CD4-positive, alpha-beta memory T cell (primary cell): ENCODE results near the gene RTN4R. TPM values are rescaled to one million over a fixed set of nuclear protein-coding genes. Genes with fewer than 3 reads are reported as not detected.

Experiments used
- CTCF ChIA-PET: fragments of 350-600 bp; sonication (Branson Sonifier 250); formaldehyde crosslinking; loops from one replicate; lab custom pipeline; 2021; ENCODE audit warnings: inconsistent platforms; ENCODE audit not compliant: partially characterized antibody; lab: Charles Lee
- POLR2A ChIA-PET: fragments of 350-600 bp; sonication (Branson Sonifier 250); formaldehyde crosslinking; loops from one replicate; lab custom pipeline; 2021; ENCODE audit not compliant: partially characterized antibody; lab: Charles Lee
- DNase-seq, 5 donors: peaks; one replicate each; pipeline versions ENCODE4 v3.0.0 to v3.0.0-alpha.2; 2020 to 2022; ENCODE audit warnings: mixed read lengths in 1 of 5
- H3K27ac ChIP-seq: one replicate; pipeline ENCODE4 v1.7.0; 2013; ENCODE audit warnings: low read depth, low read length
- H3K27me3 ChIP-seq: 2 replicates; pipeline ENCODE4 v1.7.0; 2013; ENCODE audit warnings: mild to moderate bottlenecking, low read length, moderate library complexity; ENCODE audit not compliant: insufficient read depth
- H3K36me3 ChIP-seq: 2 replicates; pipeline ENCODE4 v1.7.0; 2013; ENCODE audit warnings: mild to moderate bottlenecking, low read length, moderate library complexity; ENCODE audit not compliant: insufficient read depth
- H3K4me1 ChIP-seq: 2 replicates; pipeline ENCODE4 v1.7.0; 2013; ENCODE audit warnings: mild to moderate bottlenecking, low read length, moderate library complexity; ENCODE audit not compliant: insufficient read depth
- H3K4me3 ChIP-seq, 2 donors: one replicate each; pipeline ENCODE4 v1.7.0; 2013; ENCODE audit warnings: low read length in 2 of 2, mild to moderate bottlenecking in 1 of 2
- H3K9me3 ChIP-seq, 2 donors: one replicate each; pipeline ENCODE4 v1.7.0; 2013; ENCODE audit warnings: low read length in 2 of 2, control low read depth in 1 of 2; ENCODE audit not compliant: control insufficient read depth in 1 of 2
- H3K27ac Mint-ChIP-seq, 7 donors: one replicate each; pipeline ENCODE4 v1.8.0; 2020 to 2021; ENCODE audit warnings: mixed read lengths in 7 of 7, mild to moderate bottlenecking in 6 of 7, inconsistent platforms in 3 of 7, moderate library complexity in 3 of 7
- H3K27me3 Mint-ChIP-seq, 2 donors: one replicate each; pipeline ENCODE4 v1.8.0; 2020 to 2021; ENCODE audit warnings: mixed read lengths in 2 of 2
- H3K36me3 Mint-ChIP-seq, 2 donors: one replicate each; pipeline ENCODE4 v1.8.0; 2020 to 2021; ENCODE audit warnings: mixed read lengths in 2 of 2, inconsistent platforms in 1 of 2, mild to moderate bottlenecking in 1 of 2
- H3K4me1 Mint-ChIP-seq, 4 donors: one replicate each; pipeline ENCODE4 v1.8.0; 2020 to 2021; ENCODE audit warnings: mixed read lengths in 4 of 4, mild to moderate bottlenecking in 1 of 4
- H3K4me3 Mint-ChIP-seq, 8 donors: one replicate each; pipeline ENCODE4 v1.8.0; 2020 to 2021; ENCODE audit warnings: mixed read lengths in 8 of 8, mild to moderate bottlenecking in 7 of 8, moderate library complexity in 6 of 8, inconsistent platforms in 3 of 8
- H3K9me3 Mint-ChIP-seq, 8 donors: one replicate each; pipeline ENCODE4 v1.8.0; 2020 to 2021; ENCODE audit warnings: mixed read lengths in 8 of 8, mild to moderate bottlenecking in 5 of 8, inconsistent platforms in 3 of 8, moderate library complexity in 1 of 8
- intact Hi-C: fragments of 100-400 bp; cut with micrococcal nuclease; formaldehyde crosslinking; loops from one replicate; pipeline ENCODE4 v1.15.1; 2023
- microRNA-seq: library from miRNA; unstranded; fragments of <30 nt; microRNA quantifications from one replicate; pipeline ENCODE4 v1.2.0, GENCODE V29; 2021; ENCODE audit warnings: borderline replicate concordance, borderline number of aligned reads, borderline microRNAs expressed, mixed read lengths
- polyA plus RNA-seq, 2 donors: library from polyadenylated mRNA; unstranded; fragments of 300-500 nt; fragmentation: Illumina TruSeq; gene quantifications; one replicate each; pipeline ENCODE4 v1.2.3, GENCODE V29; 2021
- total RNA-seq, 2 experiments: library from RNA; stranded (reverse); gene quantifications; one replicate each; pipeline ENCODE4 v1.2.3, GENCODE V29; 2021

RTN4R gene
- total and polyA plus RNA-seq, 4 experiments from 2014 or later: 1.7 to 6.3 (median 2.4) TPM

DNA sequence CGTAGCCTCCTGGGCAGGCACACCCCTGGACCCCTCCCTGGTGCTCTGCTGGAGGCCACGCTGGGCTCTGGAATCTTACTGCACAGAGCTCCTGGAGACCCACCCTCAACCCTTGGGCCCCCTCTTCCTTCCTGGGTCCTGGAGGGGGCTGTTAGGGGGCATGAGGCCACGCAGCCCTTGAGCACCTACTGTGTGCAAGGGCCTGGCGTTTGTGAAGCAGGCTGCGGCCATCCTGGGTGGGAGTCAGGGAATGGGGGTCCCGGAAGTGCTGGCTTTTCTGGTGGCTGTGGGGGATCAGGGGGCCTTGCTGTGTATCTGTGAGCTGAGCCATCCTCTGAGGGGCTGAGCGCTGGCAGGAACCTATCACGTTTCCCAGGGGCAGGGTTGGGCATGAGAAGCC lies 76.3 kb downstream of the RTN4R start:
- H3K36me3 Mint-ChIP-seq: no peaks in the 10 kb centered on the region
- intact Hi-C loops: no loop called here
- no peaks in the 10 kb centered on the region for H3K9me3 Mint-ChIP-seq
- CTCF ChIA-PET: no interaction called here
- Histone ChIP-seq H3K27me3 (no peaks in the 10 kb centered on the region), H3K36me3 (no peaks in the 10 kb centered on the region), H3K9me3 (no peaks in the 10 kb centered on the region), H3K27ac (no peak overlapping the region), H3K4me1 (no peaks in the 10 kb centered on the region), H3K4me3 (no peak overlapping the region)
- no peak overlapping the region for H3K4me3 Mint-ChIP-seq
- no peak for DNase-seq
- no peaks in the 10 kb centered on the region for H3K4me1 Mint-ChIP-seq
- no peak overlapping the region for H3K27ac Mint-ChIP-seq
- POLR2A ChIA-PET: no interaction called here
- H3K27me3 Mint-ChIP-seq: no peaks in the 10 kb centered on the region

Small RNAs within 50 kb of the gene (microRNA-seq; reads per million reads assigned to microRNA genes)
- gene MIR1286: not detected

Other genes starting within 250 kb of the RTN4R start
- 10 to 100 TPM; 50.6 to 51.5 TPM for gene TANGO2, start 247.2 kb downstream of the RTN4R start, total RNA-seq
- gene TANGO2, start 247.2 kb downstream of the RTN4R start, polyA plus RNA-seq: 10 to 100 TPM; 40.9 to 43.9 TPM
- gene DGCR8, start 188.1 kb downstream of the RTN4R start, total RNA-seq: 10 to 100 TPM; 47.6 to 48.2 TPM
- gene DGCR8, start 188.1 kb downstream of the RTN4R start, polyA plus RNA-seq: 1 to 10 TPM; 2.2 to 5.1 TPM
- 10 to 100 TPM; 61.9 to 67.9 TPM for gene RANBP1, start 152.2 kb downstream of the RTN4R start, total RNA-seq
- 100 to 1,000 TPM in 1 of 2 donors, 10 to 100 TPM in 1; 87.0 to 111 TPM for gene RANBP1, start 152.2 kb downstream of the RTN4R start, polyA plus RNA-seq
- 100 to 1,000 TPM; 110 to 126 TPM for gene TRMT2A, start 151.1 kb downstream of the RTN4R start, total RNA-seq
- 10 to 100 TPM; 28.0 to 37.5 TPM for gene TRMT2A, start 151.1 kb downstream of the RTN4R start, polyA plus RNA-seq
- 10 to 100 TPM; 80.0 to 81.7 TPM for gene ZDHHC8, start 136.5 kb downstream of the RTN4R start, total RNA-seq
- gene ZDHHC8, start 136.5 kb downstream of the RTN4R start, polyA plus RNA-seq: 1 to 10 TPM; 1.0 to 7.0 TPM
- gene CCDC188, start 117.3 kb downstream of the RTN4R start, total RNA-seq: not detected
- not detected for gene CCDC188, start 117.3 kb downstream of the RTN4R start, polyA plus RNA-seq
- 10 to 100 TPM; 39.9 to 44.6 TPM for gene DGCR6L, start 51.7 kb upstream of the RTN4R start, total RNA-seq
- gene DGCR6L, start 51.7 kb upstream of the RTN4R start, polyA plus RNA-seq: 100 to 1,000 TPM; 120 to 145 TPM
- gene ZNF74, start 125.8 kb upstream of the RTN4R start, total RNA-seq: 10 to 100 TPM; 16.5 to 17.4 TPM
- 10 to 100 TPM in 1 of 2 donors, 1 to 10 TPM in 1; 3.0 to 10.1 TPM for gene ZNF74, start 125.8 kb upstream of the RTN4R start, polyA plus RNA-seq
- 1 to 10 TPM; 2.6 to 2.7 TPM for gene SCARF2, start 169.5 kb upstream of the RTN4R start, total RNA-seq
- 1 to 10 TPM in 1 of 2 donors, under 1 TPM in 1; 0.12 to 1.1 TPM for gene SCARF2, start 169.5 kb upstream of the RTN4R start, polyA plus RNA-seq
- gene KLHL22, start 227.5 kb upstream of the RTN4R start, total RNA-seq: 10 to 100 TPM; 60.2 to 63.1 TPM
- 10 to 100 TPM; 19.4 to 23.9 TPM for gene KLHL22, start 227.5 kb upstream of the RTN4R start, polyA plus RNA-seq
- 100 to 1,000 TPM; 225 to 237 TPM for gene MED15, start 239.3 kb upstream of the RTN4R start, total RNA-seq
- gene MED15, start 239.3 kb upstream of the RTN4R start, polyA plus RNA-seq: 10 to 100 TPM; 15.6 to 86.8 TPM